ENCODE measurements around the gene DUSP15. TPM values are rescaled to one million over a fixed set of nuclear protein-coding genes. Genes with fewer than 3 reads are reported as not detected.
A peak's percentile ranks its signal among the peaks of the same experiment; 100 is the strongest.

Gene DUSP15
- total and polyA plus RNA-seq, 9 of the 15 experiments (the other 6 are each of a cell fraction or from before 2014, with no cell fraction given) = 0.34 TPM; not detected in 8

GRCh38 chr20:31838646-31839292, 31.6 kb downstream of the DUSP15 start:
- Histone ChIP-seq H3K9me1 (ENCODE audit: control insufficient read depth, insufficient read depth, low read length) (no peaks in the 10 kb centered on the region), H4K20me1 (replicated peaks; ENCODE audit: control insufficient read depth, insufficient read depth, low read length) (0 out of 2 replicates have a peak, but pooled peaks cover 6% of the 10 kb centered on the region), H3K4me1 (replicated peaks in 1 of 2; ENCODE audit: control insufficient read depth in 2 of 2, insufficient read depth in 2 of 2, low read length in 2 of 2) (peaks cover 35 to 56% of the 10 kb centered on the region in 2 experiments), H2AFZ (ENCODE audit: low read depth, low read length) (0 out of 2 replicates have a peak overlapping the region, but pooled peaks have one; percentile 38), H3K9ac (ENCODE audit: insufficient read depth in 1 of 2, low read depth in 2 of 2, low read length in 2 of 2) (peak overlapping the region in 1 of 2 experiments; percentile 55; a peak in 2 of 4 replicates), H3K9me3 (replicated peaks; ENCODE audit: control insufficient read depth, insufficient read depth, low read depth, low read length) (no peaks in the 10 kb centered on the region), H3K27me3 (ENCODE audit: control insufficient read depth in 2 of 2, insufficient read depth in 2 of 2, low read length in 2 of 2) (no peaks in the 10 kb centered on the region; a peak in 1 of 5 replicates), H3K36me3 (ENCODE audit: control insufficient read depth, insufficient read depth, low read length) (no peaks in the 10 kb centered on the region), H3K4me3 (no peak overlapping the region), H3K79me2 (ENCODE audit: control insufficient read depth, insufficient read depth, low read length) (no peaks in the 10 kb centered on the region), H3K4me2 (ENCODE audit: insufficient read depth, low read length) (peak overlapping the region; percentile 43; the same call in 1 of the 2 replicates), H3K27ac (ENCODE audit: extremely low read depth, low read depth, low read length) (0 out of 3 replicates have a peak overlapping the region, but pooled peaks have one; percentile 15)
- in situ Hi-C loops (cut with MboI) = loop anchor here (25.0 kb wide), 1 partner anchor 824 kb away; the partner anchor contains the start of gene C20orf203
- DNase-seq (ENCODE audit: extremely low read depth in 1 of 4, low spot score in 3 of 4) = peak in 2 of 4 experiments; percentile 36 to 46
- no TSS peak for BruUV-seq (replicated peaks)
- peak; percentile 84 for FAIRE-seq
- ChIA-PET CTCF (ENCODE audit: low intra/inter-chr PET ratio) (interaction anchor here (1.3 kb wide), 1 partner anchor 8 kb away, joined by 3 read pairs; no protein-coding TSS in a partner anchor), POLR2A (interaction anchor here (0.6 to 1.3 kb wide), 7 partner anchors 12 to 284 kb away, joined by 3 to 4 read pairs (median 3); partner anchors contain the start of gene PDRG1)
- 0 out of 2 replicates have a peak, but pooled peaks have one; percentile 39 for TF ChIP-seq CBFA2T3 (IDR thresholded peaks at IDR 0.05)
- peak; percentile 88 for TF ChIP-seq NFIC (IDR thresholded peaks at IDR 0.05)
- TF ChIP-seq TCF3 (CRISPR knock-in tag; IDR thresholded peaks at IDR 0.05) = peak; percentile 22; the same call in 1 of the 2 replicates
- peak; percentile 62 for TF ChIP-seq NFE2 (IDR thresholded peaks at IDR 0.05; ENCODE audit: low read depth)
- peak; percentile 7; the same call in 1 of the 2 replicates for TF ChIP-seq GATA2 (CRISPR knock-in tag; IDR thresholded peaks at IDR 0.05)
- no peak for TF ChIP-seq ZNF143 (CRISPR knock-in tag; IDR thresholded peaks at IDR 0.05)
- TF ChIP-seq ASH1L (IDR thresholded peaks at IDR 0.05; ENCODE audit: borderline replicate concordance, low read depth, partially characterized antibody) = no peak
- TF ChIP-seq ARID1B (IDR thresholded peaks at IDR 0.05) = peak; percentile 42; the same call in 1 of the 2 replicates
- TF ChIP-seq KDM1A (IDR thresholded peaks at IDR 0.05) = 0 out of 4 replicates have a peak, but pooled peaks of 1 of the 2 experiments have one; percentile 20
- TF ChIP-seq DPF2 (IDR thresholded peaks at IDR 0.05) = peak; percentile 24; the same call in 1 of the 2 replicates
- peak; percentile 53 for TF ChIP-seq CEBPB (tag; IDR thresholded peaks at IDR 0.05)
- no peak for TF ChIP-seq ZNF23 (CRISPR knock-in tag; IDR thresholded peaks at IDR 0.05)
- peak; percentile 41; the same call in 1 of the 2 replicates for TF ChIP-seq C11orf30 (IDR thresholded peaks at IDR 0.05; ENCODE audit: low read depth)
- TF ChIP-seq ZNF24 (IDR thresholded peaks at IDR 0.05) = peak; percentile 66
- intact Hi-C loops (cut with micrococcal nuclease) = loop anchor here (5.0 kb wide), 1 partner anchor 276 kb away; no protein-coding TSS in a partner anchor
- 46% methylated on average over 9 of the region's 9 CpGs for WGBS (ENCODE audit: insufficient coverage, low coverage, missing lambda C conversion rate)
- ATAC-seq = peak; percentile 15; the same call in 1 of the 3 replicates
